Measurements from ENCODE around the gene PHF21A.

- TF ChIP-seq, protein P1, sequence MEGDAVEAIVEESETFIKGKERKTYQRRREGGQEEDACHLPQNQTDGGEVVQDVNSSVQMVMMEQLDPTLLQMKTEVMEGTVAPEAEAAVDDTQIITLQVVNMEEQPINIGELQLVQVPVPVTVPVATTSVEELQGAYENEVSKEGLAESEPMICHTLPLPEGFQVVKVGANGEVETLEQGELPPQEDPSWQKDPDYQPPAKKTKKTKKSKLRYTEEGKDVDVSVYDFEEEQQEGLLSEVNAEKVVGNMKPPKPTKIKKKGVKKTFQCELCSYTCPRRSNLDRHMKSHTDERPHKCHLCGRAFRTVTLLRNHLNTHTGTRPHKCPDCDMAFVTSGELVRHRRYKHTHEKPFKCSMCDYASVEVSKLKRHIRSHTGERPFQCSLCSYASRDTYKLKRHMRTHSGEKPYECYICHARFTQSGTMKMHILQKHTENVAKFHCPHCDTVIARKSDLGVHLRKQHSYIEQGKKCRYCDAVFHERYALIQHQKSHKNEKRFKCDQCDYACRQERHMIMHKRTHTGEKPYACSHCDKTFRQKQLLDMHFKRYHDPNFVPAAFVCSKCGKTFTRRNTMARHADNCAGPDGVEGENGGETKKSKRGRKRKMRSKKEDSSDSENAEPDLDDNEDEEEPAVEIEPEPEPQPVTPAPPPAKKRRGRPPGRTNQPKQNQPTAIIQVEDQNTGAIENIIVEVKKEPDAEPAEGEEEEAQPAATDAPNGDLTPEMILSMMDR (conservative IDR thresholded peaks at IDR 0.05; ENCODE audit: low read length): no peak
- no peak for TF ChIP-seq EZH2phosphoT487 (IDR thresholded peaks at IDR 0.05; ENCODE audit: borderline replicate concordance, low read depth, low read length)
Observed at GRCh38 chr11:46002189-46002588, 119.1 kb downstream of the PHF21A start.
